Measurements from ENCODE around the gene SLC35D2. TPM values are rescaled to one million over a fixed set of nuclear protein-coding genes. Genes with fewer than 3 reads are reported as not detected.
"Not testable (repeated sequence)": the region's sequence is repeated elsewhere in the genome, so short reads cannot be mapped to it uniquely, and the experiment has no call there.

The SLC35D2 gene
- total RNA-seq, 1 donor from 2014 or later: 32.4 TPM

DNA sequence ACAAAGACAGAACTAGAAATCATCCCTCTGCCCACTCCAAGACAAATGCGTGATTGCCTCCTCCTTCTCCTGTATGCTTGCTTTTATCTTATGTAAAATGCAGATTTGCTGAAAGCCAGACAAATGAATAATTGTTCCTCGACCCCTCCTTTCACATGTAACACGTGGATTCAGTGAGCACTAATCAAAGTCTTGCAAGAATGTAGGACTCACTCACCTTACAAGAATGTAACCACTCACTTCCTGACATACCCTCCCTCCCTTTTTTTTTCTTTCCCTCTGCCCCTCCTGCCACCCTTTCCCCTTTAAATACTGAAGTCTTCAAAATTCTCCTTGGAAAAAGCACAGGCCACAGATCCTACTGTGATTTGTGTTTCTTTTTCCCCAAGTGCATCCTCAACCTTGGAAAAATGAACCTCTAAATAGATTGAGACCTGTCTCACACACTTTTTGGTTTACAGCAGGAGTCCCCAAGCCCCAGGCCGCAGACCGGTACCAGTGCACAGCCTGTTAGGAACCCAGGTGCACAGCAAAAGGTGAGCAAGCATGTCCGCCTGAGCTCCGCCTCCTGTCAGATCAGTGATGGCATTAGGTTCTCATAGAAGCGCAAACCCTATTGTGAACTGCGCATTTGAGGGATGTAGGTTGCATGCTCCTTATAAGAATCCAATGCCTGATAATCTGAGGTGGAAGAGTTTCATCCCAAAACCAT, 52.1 kb downstream of the SLC35D2 start:
- Histone ChIP-seq H3K4me3 (no peak overlapping the region), H3K36me3 (peaks cover 29% of the 10 kb centered on the region), H3K4me1 (no peaks in the 10 kb centered on the region), H3K9me3 (no peaks in the 10 kb centered on the region), H3K27me3 (ENCODE audit: low read depth) (no peaks in the 10 kb centered on the region), H3K27ac (no peak overlapping the region)
- no peak for DNase-seq
- TF ChIP-seq, protein P1, sequence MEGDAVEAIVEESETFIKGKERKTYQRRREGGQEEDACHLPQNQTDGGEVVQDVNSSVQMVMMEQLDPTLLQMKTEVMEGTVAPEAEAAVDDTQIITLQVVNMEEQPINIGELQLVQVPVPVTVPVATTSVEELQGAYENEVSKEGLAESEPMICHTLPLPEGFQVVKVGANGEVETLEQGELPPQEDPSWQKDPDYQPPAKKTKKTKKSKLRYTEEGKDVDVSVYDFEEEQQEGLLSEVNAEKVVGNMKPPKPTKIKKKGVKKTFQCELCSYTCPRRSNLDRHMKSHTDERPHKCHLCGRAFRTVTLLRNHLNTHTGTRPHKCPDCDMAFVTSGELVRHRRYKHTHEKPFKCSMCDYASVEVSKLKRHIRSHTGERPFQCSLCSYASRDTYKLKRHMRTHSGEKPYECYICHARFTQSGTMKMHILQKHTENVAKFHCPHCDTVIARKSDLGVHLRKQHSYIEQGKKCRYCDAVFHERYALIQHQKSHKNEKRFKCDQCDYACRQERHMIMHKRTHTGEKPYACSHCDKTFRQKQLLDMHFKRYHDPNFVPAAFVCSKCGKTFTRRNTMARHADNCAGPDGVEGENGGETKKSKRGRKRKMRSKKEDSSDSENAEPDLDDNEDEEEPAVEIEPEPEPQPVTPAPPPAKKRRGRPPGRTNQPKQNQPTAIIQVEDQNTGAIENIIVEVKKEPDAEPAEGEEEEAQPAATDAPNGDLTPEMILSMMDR (IDR thresholded peaks at IDR 0.05): no peak
- ATAC-seq: no peak
- intact Hi-C loops (cut with DNase I): no loop called here

DNA sequence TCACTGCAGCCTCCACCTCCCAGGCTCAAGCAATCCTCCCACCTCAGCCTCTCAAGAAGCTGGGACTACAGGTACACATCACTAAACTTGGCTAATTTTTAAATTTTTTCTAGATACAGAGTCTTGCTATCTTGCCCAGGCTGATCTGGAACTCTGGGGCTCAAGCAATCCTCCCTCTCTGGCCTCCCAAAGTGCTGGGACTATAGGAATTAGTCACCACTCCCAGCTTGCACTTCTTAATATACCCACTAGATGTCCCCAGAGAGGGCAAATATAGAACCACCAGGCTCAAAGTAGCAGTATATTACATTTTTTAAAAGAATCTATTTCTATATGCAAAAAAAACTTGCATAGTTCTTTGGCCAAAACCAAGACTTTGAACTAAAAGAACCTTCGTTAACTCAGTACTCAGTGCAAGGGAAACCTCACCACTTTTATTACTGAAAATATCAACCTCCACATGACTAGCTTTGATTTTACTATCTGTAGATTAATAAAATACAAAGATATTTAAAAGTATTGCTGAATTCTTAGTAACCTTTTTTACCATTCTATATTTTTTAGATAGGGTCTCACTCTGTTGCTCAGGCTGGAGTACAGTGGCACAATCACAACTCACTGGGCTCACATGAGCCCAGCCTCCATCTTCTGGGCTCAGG, 55.7 kb downstream of the SLC35D2 start:
- peak; percentile 78 to 89 for ATAC-seq
- no peaks in the 10 kb centered on the region for H3K4me1 ChIP-seq
- H3K27me3 ChIP-seq (ENCODE audit: low read depth): no peaks in the 10 kb centered on the region
- DNase-seq: no peak
- TF ChIP-seq, protein P1 (IDR thresholded peaks at IDR 0.05): peak; percentile 88
- H3K36me3 ChIP-seq: peaks cover 36% of the 10 kb centered on the region
- no peaks in the 10 kb centered on the region for H3K9me3 ChIP-seq
- no peak overlapping the region for H3K27ac ChIP-seq
- intact Hi-C loops (cut with DNase I): loop anchor here (10.0 kb wide), 1 partner anchor 337 kb away; no protein-coding TSS in a partner anchor
- H3K4me3 ChIP-seq: no peak overlapping the region

DNA sequence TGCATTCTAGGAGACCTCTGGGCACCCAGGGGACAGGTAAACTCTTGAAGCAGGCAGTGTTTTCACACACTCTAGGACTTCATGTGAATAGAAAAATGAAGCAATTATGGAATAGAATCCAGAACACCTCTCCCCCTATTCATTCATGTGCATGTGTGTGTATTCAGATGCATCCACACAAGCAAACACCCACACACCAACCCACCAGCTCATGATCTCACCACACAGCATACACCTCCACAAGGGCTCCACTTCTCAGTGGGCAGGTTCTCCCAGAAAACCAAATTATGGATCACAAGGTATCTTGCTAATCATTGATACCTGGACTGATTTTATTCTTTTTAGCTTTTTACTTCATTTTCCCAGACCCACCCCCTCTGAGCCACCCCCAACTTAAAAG, 60.3 kb downstream of the SLC35D2 start:
- peak in 1 of 2 donors; percentile 46 for ATAC-seq
- intact Hi-C loops (cut with DNase I): loop anchor here (10.0 kb wide), 1 partner anchor 342 kb away; no protein-coding TSS in a partner anchor

DNA sequence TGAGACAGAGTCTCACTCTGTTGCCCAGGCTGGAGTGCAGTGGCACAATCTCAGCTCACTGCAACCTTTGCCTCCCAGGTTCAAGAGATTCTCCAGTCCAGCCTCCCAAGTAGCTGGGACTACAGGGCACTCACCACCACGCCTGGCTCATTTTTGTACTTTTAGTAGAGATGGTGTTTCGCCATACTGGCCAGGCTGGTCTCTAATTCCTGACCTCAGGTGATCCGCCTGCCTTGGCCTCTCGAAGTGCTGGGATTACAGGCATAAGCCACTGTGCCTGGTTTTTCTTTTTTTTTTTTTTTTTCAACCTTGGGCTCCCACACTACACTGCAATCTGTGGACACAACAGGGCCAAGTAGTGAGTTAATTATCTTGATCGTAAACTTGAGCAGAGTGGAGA, 60.8 kb downstream of the SLC35D2 start:
- not testable (repeated sequence) for H3K27ac ChIP-seq; H3K27me3 ChIP-seq (ENCODE audit: low read depth); H3K9me3 ChIP-seq; DNase-seq; H3K4me1 ChIP-seq; H3K4me3 ChIP-seq; ATAC-seq
- peaks cover 48% of the 10 kb centered on the region for H3K36me3 ChIP-seq
- intact Hi-C loops (cut with DNase I): loop anchor here (10.0 kb wide), 1 partner anchor 342 kb away; no protein-coding TSS in a partner anchor

More for the DNA sequence above, 60.3 kb downstream of the SLC35D2 start:
- H3K27me3 ChIP-seq (ENCODE audit: low read depth): no peaks in the 10 kb centered on the region
- no peak overlapping the region for H3K4me3 ChIP-seq
- TF ChIP-seq, protein P1 (IDR thresholded peaks at IDR 0.05): no peak
- no peak overlapping the region for H3K27ac ChIP-seq
- no peak for DNase-seq
- H3K4me1 ChIP-seq: no peaks in the 10 kb centered on the region
- H3K36me3 ChIP-seq: peaks cover 45% of the 10 kb centered on the region
- no peaks in the 10 kb centered on the region for H3K9me3 ChIP-seq

DNA sequence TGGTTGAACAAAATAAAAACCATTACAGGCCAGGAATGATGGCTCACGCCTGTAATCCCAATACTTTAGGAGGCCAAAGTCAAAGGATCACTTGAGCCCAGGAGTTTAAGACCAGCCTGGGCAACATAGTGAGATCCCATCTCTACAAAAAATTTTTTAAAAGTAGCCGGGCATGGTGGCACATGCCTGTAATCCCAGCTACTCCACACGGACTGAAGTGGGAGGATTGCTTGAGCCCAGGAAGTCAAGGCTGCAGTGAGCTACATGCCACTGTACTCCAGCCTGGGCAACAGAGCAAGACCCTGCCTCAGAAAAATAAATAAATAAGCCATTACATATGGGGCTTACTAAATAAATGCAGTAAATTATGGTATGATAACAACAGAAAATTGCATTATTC, 61.3 kb downstream of the SLC35D2 start:
- H3K27me3 ChIP-seq (ENCODE audit: low read depth); H3K27ac ChIP-seq; H3K4me3 ChIP-seq; H3K4me1 ChIP-seq; DNase-seq; ATAC-seq; H3K9me3 ChIP-seq: not testable (repeated sequence)
- H3K36me3 ChIP-seq: peaks cover 48% of the 10 kb centered on the region
- intact Hi-C loops (cut with DNase I): loop anchor here (10.0 kb wide), 1 partner anchor 343 kb away; no protein-coding TSS in a partner anchor

DNA sequence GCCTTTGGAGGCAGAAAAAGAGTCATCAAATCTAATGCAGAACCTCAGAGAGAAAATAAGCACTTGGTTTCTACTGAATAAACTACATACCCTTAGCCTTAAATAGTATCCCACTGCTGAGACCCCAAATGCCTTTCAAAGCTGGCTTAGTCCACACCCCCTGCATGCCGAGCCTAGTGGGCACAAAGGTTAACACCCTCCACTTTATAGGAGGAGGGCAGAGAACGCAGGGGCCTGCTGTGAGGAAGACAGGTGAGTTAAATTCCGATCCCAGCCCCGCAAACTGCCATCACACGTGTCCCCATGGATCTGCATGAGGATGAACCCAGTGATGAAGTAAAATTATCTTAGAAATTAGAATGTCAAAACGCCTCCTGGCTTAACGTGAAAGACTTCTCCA, 62.0 kb downstream of the SLC35D2 start:
- no peaks in the 10 kb centered on the region for H3K4me1 ChIP-seq
- intact Hi-C loops (cut with DNase I): loop anchor here (10.0 kb wide), 1 partner anchor 343 kb away; no protein-coding TSS in a partner anchor
- peaks cover 48% of the 10 kb centered on the region for H3K36me3 ChIP-seq
- ATAC-seq (no peak), DNase-seq (no peak)
- no peak overlapping the region for H3K4me3 ChIP-seq
- no peak overlapping the region for H3K27ac ChIP-seq
- no peaks in the 10 kb centered on the region for H3K9me3 ChIP-seq
- TF ChIP-seq, protein P1 (IDR thresholded peaks at IDR 0.05): no peak
- no peaks in the 10 kb centered on the region for H3K27me3 ChIP-seq (ENCODE audit: low read depth)

All from lower lobe of right lung (tissue), 2 donors.